Spinal cord (tissue), 4 donors: Measurements from ENCODE around the gene SLC25A15. TPM values are rescaled to one million over a fixed set of nuclear protein-coding genes. Genes with fewer than 3 reads are reported as not detected.

ENCODE experiments used
- polyA plus RNA-seq, 2 donors: library from polyadenylated mRNA; unstranded; fragments of 120-200 nt; gene quantifications; one replicate each; pipeline ENCODE4 v1.2.1, GENCODE V29; 2013; ENCODE audit not compliant: insufficient read length in 2 of 2
- small RNA-seq: library from RNA; depleted of rRNA; stranded (forward); fragments of <200 nt; gene quantifications from one replicate; pipeline ENCODE3, GENCODE V24; 2014; ENCODE audit warnings: low replicate concordance
- total RNA-seq, 2 donors: library from RNA; depleted of rRNA in 1 of 2; stranded (reverse); fragments of 120-200 nt in 1 of 2; fragments of >200 nt in 1 of 2; gene quantifications; one replicate each; pipeline versions ENCODE4 v1.2.3 to v1.2.4, GENCODE V29; 2013 to 2014

SLC25A15 gene
- total and polyA plus RNA-seq, 4 donors, result 16.0 to 18.1 (median 17.9) TPM

Small RNA genes within 50 kb of the gene (small RNA-seq; reads per million reads assigned to genes)
- not detected for gene MIR621

Other genes starting within 250 kb of the SLC25A15 start
- 10 to 100 TPM; 23.3 to 39.1 TPM for gene FOXO1, start 123.0 kb upstream of the SLC25A15 start, total RNA-seq
- 10 to 100 TPM; 10.8 to 15.9 TPM for gene FOXO1, start 123.0 kb upstream of the SLC25A15 start, polyA plus RNA-seq
- 10 to 100 TPM; 24.2 to 28.7 TPM for gene MRPS31, start 18.4 kb upstream of the SLC25A15 start, total RNA-seq
- 10 to 100 TPM; 38.0 to 38.3 TPM for gene MRPS31, start 18.4 kb upstream of the SLC25A15 start, polyA plus RNA-seq
- gene ELF1, start 229.7 kb downstream of the SLC25A15 start, total RNA-seq, result 10 to 100 TPM; 40.7 to 41.3 TPM
- gene ELF1, start 229.7 kb downstream of the SLC25A15 start, polyA plus RNA-seq, result 10 to 100 TPM; 20.7 to 26.9 TPM